Stimulated activated CD4-positive, alpha-beta T cell treated with anti-CD3 and anti-CD28 coated beads, Interleukin-1b, Interleukin-23, amount 100 ng/mL, for 48 hours (primary cell): ENCODE measurements around the gene MDM2.
"Not testable (repeated sequence)": the region's sequence is repeated elsewhere in the genome, so short reads cannot be mapped to it uniquely, and the experiment has no call there.

Experiments used
- DNase-seq: peaks from one replicate; pipeline ENCODE4 v3.0.0-alpha.2; 2020

Gene MDM2

GRCh38 chr12:68788554-68789143 lies 19.3 kb upstream of the MDM2 start:
- DNase-seq, result no peak

GRCh38 chr12:68789144-68789878 lies 18.7 kb upstream of the MDM2 start:
- no peak for DNase-seq

DNA sequence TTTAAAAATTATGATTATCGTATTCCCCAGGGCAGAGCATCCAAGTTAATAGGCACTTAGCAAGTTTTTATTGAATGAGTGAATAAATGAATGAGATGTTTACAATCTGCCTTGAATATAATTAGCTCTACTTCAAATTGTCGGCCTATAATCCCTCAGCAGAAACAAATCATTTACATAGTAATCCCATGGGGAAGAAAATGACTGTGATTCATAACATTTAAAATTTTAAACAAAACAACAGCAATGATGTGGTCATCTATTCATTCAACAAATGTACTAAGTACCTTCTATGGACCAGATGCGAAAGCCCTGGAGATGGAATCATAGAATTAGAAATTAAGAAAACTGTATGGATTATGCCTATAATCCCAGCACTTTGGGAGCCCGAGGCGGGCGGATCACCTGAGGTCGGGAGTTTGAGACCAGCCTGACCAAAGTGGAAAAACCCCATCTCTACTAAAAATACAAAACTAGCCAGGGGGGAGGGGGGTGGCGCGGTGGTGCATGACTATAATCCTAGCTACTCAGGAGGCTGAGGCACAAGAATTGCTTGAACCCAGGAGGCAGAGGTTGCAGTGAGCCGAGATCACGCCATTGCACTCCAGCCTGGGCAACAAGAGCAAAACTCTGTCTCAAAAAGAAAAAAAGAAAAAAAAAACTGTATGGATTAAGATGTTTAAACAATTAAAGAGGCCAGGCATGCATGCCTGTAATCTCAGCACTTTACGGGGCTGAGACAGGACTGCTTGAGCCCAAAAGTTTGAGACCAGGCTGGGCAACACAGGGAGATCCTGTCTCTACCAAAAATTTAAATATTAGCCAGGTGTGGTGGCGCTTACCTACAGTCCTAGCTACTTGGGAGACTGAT lies 17.7 kb upstream of the MDM2 start:
- no peak for DNase-seq

DNA sequence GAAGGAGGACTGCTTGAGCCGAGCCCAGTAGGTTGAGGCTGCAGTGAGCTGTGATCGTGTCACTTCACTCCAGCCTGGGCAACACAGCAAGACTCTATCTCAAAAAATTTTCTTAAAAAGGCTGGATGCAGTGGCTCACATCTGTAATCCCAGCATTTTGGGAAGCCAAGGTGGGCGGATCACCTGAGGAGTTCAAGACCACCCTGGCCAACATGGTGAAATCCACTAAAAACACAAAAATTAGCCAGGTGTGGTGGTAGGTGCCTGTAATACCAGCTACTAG lies 17.1 kb upstream of the MDM2 start:
- DNase-seq, result no peak

DNA sequence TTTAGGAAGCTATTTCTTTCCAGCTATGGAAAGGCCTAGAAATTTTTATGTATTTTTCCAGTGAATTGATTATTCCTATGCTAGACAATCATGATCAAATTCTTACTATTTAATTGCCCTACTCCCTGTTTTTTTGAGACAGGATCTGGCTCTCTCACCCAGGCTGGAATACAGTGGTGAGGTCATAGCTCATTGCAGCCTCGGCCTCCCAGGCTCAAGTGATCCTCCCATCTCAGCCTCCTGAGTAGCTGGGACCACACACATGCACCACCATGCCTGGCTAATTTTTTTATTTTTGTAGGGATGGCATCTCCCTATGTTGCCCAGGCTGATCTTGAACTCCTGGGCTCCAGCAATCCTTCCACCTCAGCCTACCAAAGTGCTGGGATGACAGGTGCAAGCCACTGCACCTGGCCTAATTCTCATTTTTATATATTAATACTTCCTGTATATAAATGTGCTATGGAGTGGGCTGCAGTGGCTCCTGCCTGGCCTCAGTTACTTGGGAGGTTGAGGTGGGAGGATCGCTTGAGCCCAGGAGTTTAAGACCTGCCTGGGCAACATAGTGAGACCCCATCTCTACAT lies 16.0 kb upstream of the MDM2 start:
- DNase-seq, result no peak

GRCh38 chr12:68792952-68793351 lies 15.0 kb upstream of the MDM2 start:
- DNase-seq, result peak; percentile 24

DNA sequence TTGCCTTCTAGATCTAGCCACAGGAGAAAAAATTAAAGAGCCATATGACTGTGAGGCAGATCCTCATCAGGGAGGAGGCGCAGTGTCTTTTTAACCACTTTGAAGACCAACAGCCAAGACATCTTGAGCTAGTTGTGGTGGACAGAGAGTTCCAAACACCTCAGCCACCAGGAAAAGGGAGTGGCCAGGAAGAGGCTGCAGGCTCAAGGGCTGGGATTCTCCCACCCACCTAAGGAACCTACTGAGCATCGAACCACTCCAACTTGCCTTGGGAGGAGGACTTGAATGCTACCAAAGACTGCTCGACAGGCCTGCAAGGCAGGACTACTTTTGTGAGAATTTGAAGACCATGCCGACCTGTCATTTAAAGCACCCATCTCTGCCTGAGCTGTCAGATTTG lies 14.5 kb upstream of the MDM2 start:
- DNase-seq, result no peak

DNA sequence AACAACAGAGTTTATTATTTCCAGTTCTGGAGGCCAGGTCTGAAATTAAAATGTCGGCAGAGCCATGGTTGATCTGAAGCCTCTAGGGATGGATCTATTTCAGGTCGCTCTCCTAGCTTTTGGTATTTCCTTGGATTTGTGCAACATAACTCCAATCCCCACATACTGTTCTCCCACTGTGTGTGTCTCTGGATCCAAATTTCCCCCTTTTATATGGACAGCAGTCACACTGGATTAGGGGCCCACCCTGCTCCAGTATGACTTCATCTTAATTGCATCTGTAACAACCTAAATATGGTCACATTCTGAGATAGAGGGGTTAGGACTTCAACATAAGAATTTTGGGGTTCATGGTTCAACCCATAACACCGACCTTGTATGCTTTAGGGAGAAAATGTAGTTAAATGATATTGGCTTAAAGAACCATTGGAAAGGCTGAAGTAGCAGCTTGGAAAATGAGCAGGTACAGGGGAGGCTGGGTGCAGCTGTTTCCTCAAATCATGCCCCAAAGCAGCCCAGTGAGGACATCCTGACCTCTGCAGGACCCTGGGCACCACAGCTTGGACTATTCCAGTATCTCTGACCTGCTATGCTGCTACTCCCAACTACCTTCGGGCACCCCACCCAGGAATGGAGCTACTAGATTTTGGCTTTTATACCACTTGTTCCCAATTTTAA lies 13.9 kb upstream of the MDM2 start:
- DNase-seq, result no peak

- no peak for DNase-seq
Observed at GRCh38 chr12:68794653-68795251, 13.2 kb upstream of the MDM2 start.

DNA sequence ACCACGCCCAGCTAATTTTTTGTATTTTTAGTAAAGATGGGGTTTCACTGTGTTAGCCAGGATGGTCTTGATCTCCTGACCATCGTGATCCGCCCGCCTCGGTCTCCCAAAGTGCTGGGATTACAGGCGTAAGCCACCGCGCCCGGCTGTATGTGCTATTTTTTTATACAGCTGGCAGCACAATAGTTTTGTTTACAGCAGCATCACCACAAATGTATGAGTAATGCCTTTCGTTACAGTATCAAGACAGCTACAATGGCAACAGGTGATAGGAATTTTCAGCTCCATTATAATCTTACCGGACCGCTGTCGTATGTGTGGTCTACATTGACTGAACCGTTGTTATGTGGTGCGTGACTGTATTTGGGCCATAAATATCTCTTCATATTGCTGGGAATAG lies 11.6 kb upstream of the MDM2 start:
- no peak for DNase-seq

DNA sequence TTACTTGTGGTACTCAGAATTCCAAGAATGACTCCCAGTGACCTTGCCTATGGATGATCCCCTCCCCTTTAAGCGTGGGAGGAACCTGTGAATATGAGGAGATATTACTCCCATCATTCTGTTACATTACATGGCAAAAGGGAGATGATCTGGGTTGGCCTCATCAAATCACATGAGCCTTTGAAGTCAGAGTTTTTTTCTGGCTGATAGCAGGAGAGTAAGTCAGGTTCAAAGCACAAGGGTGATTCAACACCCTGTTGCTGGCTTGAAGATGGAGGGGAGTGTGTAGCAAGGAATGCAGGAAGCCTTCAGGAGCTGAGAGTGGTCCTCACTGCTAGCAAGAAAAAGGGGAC lies 9.1 kb upstream of the MDM2 start:
- no peak for DNase-seq

GRCh38 chr12:68800294-68800693 lies 7.7 kb upstream of the MDM2 start:
- no peak for DNase-seq

DNA sequence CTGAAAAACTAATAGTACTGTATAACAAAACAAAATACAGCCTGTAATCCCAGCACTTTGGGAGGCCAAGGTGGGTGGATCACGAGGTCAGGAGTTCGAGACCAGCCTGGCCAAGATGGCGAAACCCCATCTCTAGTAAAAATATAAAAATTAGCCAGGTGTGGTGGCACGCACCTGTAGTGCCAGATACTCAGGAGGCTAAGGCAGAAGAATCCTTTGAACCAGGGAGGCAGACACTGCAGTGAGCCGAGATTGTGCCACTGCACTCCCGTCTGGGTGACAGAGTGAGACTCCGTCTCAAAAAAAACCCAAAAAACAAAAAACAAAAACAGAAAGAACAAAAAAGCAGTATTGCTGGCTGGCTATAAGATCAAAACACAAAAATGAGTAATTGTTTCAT lies 6.9 kb upstream of the MDM2 start:
- DNase-seq, result not testable (repeated sequence)

GRCh38 chr12:68802372-68802745 lies 5.6 kb upstream of the MDM2 start:
- not testable (repeated sequence) for DNase-seq

GRCh38 chr12:68802911-68803651 lies 4.9 kb upstream of the MDM2 start:
- DNase-seq, result not testable (repeated sequence)

GRCh38 chr12:68803948-68804656 lies 3.9 kb upstream of the MDM2 start:
- DNase-seq, result no peak

DNA sequence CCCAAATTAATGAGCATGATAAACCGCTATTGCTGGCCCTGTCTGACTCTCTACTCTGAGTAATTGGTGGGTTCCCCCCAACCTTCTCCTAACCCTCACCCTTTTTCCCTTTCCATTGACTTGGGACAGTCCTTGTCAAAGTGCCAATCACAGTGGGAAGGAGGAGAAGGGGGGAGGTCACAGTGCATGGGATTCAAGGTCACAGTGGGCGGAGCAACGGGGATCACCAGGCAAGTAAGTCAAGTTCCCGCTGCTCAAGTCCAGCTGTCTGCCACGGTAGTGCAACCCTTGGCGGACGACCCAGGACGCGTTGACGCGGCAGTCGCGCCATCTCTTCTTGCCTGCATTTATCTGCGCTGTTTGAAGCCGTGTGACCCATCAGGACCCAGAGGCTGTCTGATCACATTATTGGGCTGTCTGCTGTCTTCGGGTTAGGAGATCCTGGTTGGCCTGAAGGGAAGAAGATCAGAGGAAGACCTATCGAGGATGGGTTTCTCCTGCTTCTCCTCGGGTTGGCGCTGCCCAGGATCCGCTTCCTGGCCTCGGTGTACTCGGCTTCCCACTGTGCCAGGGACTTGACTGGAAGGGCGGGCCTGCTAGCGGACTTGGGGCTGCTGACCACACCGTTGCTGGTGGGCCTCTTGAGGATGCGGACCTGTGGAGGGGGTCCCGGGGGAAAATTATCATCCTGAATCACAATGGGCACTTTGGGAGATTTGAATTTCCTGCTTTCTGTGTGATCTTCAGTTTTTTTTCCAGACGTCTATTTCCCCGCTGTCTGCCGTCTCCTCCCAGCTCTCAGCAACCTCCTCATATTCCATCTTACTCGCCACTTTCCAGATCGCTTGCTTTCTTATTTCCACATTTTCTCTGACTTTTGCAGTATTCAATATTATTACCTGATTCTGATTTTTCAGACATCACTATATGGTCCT lies 3.1 kb upstream of the MDM2 start:
- DNase-seq, result no peak

DNA sequence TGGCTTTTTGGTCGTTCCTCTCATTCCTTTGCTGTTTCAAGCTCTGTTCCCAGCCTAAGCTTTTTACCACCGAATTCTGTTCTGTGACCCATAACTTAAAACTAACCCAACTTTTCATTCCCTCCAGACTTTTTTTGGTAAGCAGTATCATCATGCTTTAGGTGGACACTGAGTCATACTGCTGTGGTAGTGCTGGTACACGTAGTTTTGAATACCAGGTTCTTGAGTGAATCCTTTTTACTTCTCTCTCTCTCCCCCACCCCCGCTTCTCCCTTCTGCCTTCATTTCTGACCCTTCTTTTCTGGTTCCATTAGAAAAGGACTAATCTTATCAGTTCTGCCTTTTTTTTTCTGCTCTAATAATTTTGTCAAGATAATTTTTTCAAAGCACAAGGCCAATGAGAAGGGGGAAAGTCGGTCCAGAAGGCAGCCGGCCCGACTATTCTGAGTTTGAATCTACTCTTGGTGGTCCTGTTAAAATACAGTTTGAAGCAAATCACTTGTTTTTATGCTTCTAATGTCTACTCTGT lies 2.3 kb upstream of the MDM2 start:
- no peak for DNase-seq

GRCh38 chr12:68806488-68807237 lies 1.3 kb upstream of the MDM2 start:
- no peak for DNase-seq

DNA sequence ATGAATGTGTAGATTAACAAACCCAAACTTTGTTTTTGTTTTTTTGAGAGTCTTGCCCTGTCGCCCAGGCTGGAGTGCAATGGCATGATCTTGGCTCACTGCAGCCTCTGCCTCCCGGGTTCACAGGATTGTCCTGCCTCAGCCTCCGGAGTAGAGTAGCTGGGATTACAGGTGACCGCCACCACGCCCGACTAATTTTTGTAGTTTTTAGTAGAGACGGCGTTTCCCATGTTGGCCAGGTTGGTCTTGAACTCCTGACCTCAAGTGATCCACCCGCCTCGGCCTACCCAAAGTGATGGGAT lies 752 bp upstream of the MDM2 start:
- DNase-seq, result not testable (repeated sequence)
